GM21528 (cell line): ENCODE data around the gene TIGAR.

Experiments
- ATAC-seq: cut with Tn5 transposase; IDR thresholded peaks from one replicate; pipeline ENCODE4 v1.9.1; 2021; ENCODE audit warnings: mild to moderate bottlenecking, moderate library complexity; ENCODE audit not compliant: unreplicated experiment, low FRiP score

The TIGAR gene

DNA sequence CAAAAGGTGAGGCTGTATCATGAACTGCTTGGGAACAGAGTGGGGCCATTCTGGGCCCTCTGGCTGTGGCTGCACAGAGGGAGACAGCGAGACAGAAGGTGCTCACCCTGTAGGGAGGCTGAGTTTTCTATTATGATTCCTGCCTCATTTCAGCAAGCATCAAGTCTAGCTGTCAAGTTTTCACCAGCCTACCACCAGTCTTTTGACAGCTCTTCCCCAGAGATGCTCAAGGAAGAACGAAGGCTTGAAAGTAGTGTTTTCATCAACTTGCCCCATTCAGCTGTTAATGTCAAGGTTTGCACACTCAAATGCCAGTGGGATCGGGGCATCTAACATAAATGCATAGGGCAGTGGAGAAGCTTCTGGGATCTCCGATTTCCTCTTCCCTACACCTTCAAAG is 48.5 kb downstream of the TIGAR start:
- no peak for ATAC-seq

DNA sequence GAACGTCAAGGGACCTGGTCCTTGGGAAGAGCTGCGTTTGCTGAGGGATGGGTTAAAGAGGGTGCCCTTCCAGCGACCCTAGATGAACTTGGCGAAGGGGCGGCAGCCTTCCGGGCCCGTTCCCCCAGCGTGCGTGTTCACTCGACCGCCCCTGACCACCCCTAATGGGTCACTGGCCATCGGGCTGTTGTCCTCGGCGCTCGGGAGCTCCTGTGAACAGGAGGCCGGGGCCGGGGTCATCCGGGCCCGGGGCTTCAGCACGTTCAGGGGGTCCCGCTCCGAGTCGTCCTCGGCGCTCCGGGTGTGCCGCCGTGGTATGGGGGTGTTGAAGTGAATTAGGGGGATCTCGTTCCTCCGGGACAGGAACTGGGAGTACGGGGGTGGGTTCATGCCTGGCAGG is 49.3 kb downstream of the TIGAR start:
- no peak for ATAC-seq

DNA sequence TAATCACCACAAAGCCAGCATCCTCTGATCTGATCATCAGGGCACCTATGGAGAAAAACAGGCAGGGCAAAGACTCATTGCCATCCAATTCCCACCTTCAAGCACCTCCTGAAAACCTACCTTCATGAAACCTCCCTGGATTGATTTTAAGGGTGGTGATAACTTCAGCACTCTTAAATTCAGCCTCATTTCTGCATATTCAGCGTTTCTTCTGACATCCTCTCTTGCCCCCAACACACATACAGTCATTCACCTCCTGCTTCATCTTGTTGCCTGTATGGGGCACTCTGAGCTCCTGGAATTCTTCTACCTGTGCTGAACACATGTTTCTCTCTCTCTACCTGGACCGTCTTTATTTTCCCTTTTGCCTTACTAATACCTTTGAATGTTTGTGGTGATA is 51.6 kb downstream of the TIGAR start:
- no peak for ATAC-seq

DNA sequence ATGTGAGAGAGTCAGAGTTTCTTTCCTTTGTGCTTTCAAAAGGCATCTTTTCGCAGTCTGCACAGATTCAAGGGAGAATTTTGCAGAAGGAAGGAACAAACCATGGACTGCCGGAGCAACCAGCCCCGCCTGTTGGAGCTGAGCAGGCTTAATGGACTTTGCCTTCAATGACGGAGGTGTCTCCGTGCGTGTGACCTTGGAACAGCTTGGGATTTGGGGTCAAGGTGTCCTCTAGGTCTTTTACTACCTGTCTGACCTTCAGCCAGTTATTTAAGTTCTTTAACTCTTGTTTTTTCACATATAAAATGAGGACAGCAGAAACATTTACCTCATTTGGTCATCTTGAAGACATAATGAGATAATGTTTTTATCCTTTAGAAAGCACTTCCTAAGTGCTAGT is 54.4 kb downstream of the TIGAR start:
- no peak for ATAC-seq

DNA sequence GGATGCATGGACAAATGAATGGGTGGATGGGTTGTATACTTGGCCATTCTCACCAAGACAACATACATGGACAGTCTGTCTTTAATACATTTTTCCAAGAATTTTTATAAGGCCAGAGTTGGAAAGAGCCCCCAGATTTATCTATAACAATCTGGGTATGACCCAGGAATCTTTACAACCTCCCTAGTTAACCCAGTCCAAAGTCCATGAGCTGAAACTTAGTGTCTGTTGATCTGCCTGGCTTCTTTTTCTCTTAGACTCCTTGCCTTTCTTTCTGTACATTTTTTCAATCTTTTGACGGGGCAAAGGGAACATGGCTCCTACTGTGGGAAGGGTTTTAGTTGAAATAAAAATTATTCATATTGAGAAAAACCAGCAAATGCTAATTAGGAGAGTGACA is 57.8 kb downstream of the TIGAR start:
- ATAC-seq, result no peak

DNA sequence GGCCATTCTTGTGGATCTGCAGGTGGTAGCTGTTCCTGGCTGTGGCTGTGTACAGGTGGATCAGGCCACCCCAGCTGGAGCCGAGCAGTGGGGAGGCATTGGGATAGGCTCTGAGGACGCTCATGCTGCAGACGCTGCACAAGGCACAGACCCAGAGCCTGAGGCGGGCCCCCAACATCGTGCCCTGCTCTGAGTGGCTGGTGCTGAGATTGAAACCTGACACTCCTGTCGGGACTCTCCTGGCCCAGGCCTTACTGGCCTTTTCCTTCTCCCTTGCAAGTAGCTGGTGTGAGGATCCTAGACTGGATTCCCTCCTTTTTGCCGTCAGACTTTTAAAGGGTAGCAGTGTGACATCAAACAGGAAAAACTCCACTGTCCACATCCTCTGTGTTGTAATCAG is 58.4 kb downstream of the TIGAR start, which contains the start of gene FGF23:
TSS of gene FGF23 (minus strand) at position 308 of the 400 bp plus-strand sequence. CDS start at position 178, 130 bp downstream.
- no peak for ATAC-seq

DNA sequence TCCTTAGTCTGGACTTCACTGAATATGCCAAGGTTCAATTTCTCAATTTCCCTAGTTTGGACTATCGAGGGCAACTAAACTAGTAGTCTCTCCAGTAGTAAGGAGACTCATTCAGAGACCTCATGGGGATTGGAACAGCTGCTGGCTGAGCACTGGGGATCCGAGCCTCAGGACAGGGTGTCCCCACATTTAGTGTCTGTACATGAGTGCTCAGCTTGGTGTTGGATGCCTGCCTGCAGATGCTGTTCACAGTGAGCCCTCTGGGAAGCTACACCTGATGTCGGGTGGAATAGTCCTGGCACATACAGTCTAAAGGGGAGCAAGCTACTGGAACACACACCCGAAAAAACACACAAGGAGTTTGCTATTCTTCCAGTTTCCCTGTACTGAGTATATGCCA is 59.3 kb downstream of the TIGAR start:
- no peak for ATAC-seq

DNA sequence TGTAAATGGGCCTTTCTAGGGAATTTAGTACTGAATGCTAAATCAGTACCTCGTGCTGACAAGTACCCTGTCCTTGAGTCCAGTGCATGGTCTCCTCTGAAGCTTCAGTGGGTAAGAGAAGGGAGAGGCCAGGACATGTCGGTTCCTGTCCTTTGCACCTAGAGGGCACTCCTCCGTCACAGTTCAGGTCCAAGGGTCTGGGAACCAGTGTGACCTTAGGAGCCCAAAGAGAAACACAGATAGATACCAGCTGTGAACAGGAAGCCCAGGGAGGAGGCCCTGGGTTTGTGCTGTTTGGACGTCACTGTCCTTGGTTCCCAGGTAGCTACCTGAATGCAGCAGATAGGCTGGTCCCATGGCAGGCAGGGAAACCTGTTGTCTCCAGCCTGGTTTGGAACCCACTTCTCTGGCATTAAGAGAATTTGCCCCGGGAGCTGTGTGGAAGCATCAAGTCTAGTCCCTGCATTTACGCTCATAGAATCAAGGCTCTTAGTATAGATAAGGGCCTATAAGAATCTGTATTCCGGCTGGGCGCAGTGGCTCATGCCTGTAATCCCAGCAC is 62.4 kb downstream of the TIGAR start:
- ATAC-seq, result no peak

DNA sequence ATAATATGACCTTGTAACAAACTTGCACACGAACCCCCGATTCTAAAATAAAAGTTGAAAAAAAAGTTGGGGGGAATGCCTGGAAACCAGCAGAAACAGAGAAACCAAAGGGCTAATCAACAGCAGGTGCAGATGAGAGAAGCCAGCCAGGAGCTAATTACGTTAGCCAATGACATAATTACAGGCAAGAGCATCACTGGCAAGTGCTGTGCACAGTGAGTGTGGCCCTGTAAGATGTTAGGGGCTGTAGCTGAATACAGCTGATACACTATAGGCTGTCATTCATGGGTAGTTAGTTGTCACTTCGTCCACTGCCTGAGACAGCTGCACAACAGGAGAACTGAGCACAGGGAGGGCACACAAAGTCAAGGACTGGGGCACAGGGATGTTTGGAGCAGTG is 65.8 kb downstream of the TIGAR start:
- ATAC-seq, result no peak

DNA sequence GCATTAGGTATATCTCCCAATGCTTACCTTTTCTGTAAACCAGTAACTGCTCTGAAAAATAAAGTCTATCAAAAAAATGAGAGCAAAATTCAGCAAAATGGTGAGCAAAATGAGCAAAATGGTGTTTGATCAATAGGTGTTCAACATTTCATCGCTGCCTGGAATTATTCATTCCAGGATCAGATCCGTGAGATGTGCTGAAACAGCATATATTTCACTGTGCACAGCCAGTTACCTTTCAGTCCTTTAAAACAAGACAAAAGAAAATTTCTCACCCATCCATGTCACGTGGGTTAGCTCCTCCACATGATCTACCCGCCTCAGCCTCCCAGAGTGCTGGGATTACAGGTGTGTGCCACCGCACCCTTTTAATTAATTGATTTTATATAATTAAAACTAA is 66.6 kb downstream of the TIGAR start:
- ATAC-seq, result no peak

DNA sequence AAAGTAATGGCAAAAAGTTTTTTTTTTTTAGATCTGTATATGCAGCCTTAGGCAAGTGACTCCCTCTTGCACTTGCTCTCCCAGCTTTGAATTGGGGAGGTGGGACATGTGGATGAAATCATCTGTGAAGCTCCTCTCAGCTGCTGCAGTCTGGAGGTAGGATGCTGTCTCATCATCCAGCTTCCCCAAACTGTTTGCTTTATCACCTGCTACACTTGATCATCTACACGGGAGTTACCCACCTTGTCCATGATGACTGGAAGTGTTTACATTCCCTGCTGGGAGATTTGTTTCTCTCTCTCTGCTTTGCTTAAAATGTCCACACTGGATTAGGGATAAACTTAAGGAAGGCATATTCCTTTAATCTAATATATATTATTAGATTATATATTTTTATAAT is 67.0 kb downstream of the TIGAR start:
- ATAC-seq, result no peak

DNA sequence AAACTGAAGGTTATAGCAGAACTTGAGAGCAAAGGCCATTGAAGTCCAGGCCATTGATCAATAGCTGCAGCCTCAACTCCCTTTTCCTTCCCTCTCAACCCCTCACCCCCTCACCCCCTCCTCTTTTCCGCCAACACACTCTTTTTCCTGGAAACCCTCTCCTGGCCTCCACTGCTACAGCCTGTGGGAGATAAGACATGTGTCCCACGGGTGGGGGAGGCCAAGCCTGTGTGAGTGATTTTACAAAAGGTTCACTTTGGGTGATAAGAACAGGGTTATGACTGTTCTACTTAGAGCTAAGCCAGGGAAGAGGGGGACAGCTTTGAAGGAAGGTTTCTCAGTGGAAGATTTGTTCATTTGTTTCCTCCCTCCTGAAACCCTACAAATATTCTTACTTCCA is 67.6 kb downstream of the TIGAR start:
- ATAC-seq, result no peak

DNA sequence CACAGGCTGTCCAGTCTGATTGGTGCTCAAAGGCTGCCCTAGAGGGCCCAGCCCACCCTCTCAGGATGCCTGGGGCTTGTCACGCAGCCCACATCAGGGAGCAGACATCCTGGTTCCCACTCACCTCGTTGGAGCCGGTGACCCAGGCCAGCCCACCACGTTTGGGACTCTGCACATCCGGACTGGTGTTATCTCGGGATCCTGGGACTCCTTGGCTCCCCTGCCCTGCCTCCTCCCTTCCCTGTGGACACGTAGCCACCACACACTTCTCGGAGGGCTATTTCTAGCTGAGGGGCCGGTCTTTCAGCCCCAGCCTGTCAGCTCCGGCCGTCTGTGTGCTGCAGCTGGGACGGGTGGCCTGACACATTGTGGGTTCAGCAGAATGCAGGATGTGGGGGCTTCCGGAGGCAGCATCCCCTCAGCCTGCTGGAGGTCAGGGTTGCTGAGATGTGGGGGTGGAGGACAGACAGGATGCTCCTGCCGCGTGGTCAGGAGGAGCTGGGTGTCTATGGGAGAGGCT is 71.3 kb downstream of the TIGAR start:
- no peak for ATAC-seq

DNA sequence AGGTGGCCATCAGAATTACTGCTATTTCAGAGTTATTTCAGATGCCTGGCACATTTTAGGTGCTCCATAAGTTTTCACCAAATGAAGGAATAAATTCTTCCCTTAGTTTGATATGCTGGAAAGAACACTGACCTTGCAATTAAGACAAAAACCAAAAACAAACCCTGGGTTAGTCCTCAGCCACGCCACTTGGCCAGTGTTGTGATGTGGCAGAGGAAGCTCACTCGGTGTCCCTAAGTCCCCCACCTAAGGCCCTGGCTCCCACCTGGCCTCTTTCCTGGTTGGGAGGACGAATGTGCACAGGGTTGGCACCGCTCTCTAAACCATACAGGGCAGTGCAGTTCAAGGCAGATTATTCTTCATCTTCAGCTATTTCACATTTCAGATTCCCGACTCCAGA is 72.2 kb downstream of the TIGAR start:
- no peak for ATAC-seq

DNA sequence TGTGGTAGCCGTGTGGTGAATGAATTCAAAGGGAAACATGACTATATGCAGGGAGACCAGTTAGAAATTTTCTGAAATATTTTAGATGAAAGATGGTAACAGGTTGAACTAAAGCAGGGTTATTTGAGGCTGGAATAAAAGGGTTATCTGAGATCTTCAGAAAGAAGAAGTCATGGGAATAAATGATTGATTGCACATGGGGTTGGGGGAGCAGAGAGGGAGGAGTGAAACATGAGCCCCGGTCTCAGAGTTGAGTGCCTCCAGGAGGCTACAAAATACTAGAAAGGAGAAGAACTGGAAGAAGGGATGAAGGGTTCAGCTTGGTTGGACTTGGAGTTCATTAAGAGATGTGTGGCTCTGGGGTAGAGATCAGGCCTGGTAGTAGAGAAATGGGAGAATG is 74.8 kb downstream of the TIGAR start:
- no peak for ATAC-seq

DNA sequence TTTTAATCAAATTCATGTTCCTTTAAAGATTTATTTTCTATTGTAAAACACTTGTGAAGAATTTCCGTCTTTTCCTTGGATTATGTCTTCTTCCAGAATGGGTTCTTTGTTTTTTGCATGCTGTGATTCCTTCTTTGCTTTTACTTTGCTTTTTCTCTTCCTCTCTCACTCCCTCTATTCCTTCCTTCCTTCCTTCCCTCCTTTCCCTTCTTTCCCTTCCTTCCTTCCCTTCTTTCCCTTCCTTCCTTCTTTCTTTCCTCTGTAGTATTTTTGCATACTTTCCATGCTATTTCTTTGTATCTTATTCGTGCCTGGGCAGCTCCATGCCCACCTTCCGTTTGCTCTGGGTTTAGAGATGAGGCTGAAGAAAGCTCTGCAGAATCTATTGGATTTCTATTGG is 80.1 kb downstream of the TIGAR start:
- ATAC-seq, result no peak

DNA sequence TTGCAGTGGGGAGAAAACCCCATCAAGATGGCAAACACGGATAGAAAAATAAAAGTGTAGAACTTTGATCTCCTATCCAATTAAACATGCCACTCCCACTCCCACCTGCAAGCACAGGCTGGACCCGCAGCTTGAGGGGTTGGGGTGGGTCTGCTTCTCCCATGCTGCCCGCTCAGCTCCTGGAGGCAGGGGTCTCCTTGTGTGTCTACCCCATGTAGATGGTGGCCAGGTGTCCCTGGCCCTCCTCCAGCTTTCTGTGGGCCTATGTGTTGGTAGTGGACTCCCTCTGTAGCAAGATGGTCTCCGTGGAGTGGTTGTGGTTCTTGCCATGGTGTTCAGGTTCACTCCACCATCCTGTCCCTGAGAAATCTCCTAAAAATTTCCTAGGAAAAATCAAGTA is 82.0 kb downstream of the TIGAR start:
- ATAC-seq, result no peak
